Kidney (tissue), 14 donors: Measurements from ENCODE around the gene NXPE3. TPM values are rescaled to one million over a fixed set of nuclear protein-coding genes. Genes with fewer than 3 reads are reported as not detected.

ENCODE experiments used
- DNase-seq, 5 donors: peaks; one replicate each; pipeline ENCODE4 v3.0.0-alpha.2; 2013 to 2020
- FAIRE-seq: peaks from 2 replicates; lab custom pipeline; 2012; peaks lifted over from hg19 to GRCh38; lab: Jason Lieb, UNC
- H3K27ac ChIP-seq, 2 donors: one replicate each; pipeline ENCODE4 v1.7.0; 2013; ENCODE audit warnings: low read depth in 2 of 2, low read length in 2 of 2, inconsistent platforms in 1 of 2
- H3K27me3 ChIP-seq: one replicate; pipeline ENCODE4 v1.7.1; 2013; ENCODE audit warnings: low read length, inconsistent platforms; ENCODE audit not compliant: control insufficient read depth, insufficient read depth
- H3K36me3 ChIP-seq, 3 donors: one replicate each; pipeline versions ENCODE4 v1.7.0 to v1.7.1; 2013; ENCODE audit warnings: low read length in 3 of 3, control low read depth in 1 of 3, inconsistent platforms in 1 of 3; ENCODE audit not compliant: insufficient read depth in 3 of 3, control insufficient read depth in 2 of 3
- H3K4me1 ChIP-seq, 3 donors: one replicate each; pipeline versions ENCODE4 v1.7.0 to v1.7.1; 2013; ENCODE audit warnings: low read length in 3 of 3, inconsistent platforms in 1 of 3, low read depth in 1 of 3; ENCODE audit not compliant: control insufficient read depth in 2 of 3, insufficient read depth in 2 of 3
- H3K4me3 ChIP-seq, 3 donors: one replicate each; pipeline versions ENCODE4 v1.7.0 to v1.8.1; 2013; ENCODE audit warnings: low read length in 3 of 3, control low read depth in 1 of 3, inconsistent platforms in 1 of 3
- H3K9ac ChIP-seq, 3 donors: one replicate each; pipeline versions ENCODE4 v1.7.0 to v1.7.1; 2013; ENCODE audit warnings: low read length in 3 of 3, control low read depth in 1 of 3, inconsistent platforms in 1 of 3
- H3K9me3 ChIP-seq, 3 donors: one replicate each; pipeline versions ENCODE4 v1.7.0 to v1.7.1; 2013; ENCODE audit warnings: low read length in 3 of 3, control low read depth in 1 of 3, inconsistent platforms in 1 of 3; ENCODE audit not compliant: control insufficient read depth in 2 of 3, insufficient read depth in 1 of 3
- CTCF ChIP-seq: IDR thresholded peaks from 3 replicates; pipeline ENCODE4 v1.5.1; 2012; ENCODE audit warnings: mild to moderate bottlenecking, moderate library complexity, borderline replicate concordance; ENCODE audit not compliant: insufficient read depth; ENCODE audit errors: extremely low read depth
- intact Hi-C: fragments of 100-400 bp; cut with DNase I; formaldehyde crosslinking; loops from one replicate; pipeline ENCODE4 v1.11.1; 2022
- polyA plus RNA-seq: library from polyadenylated mRNA; stranded (reverse); fragments of 350-450 nt; fragmentation: Illumina TruSeq; extraction: RNeasy Lipid Tissue Mini Kit (QIAGEN cat#74804); gene quantifications from one replicate; pipeline ENCODE4 v1.2.3, GENCODE V29; 2014; ENCODE audit warnings: low read depth, low replicate concordance; ENCODE audit not compliant: insufficient read depth
- total RNA-seq: library from RNA; stranded (reverse); fragmentation: NEBNext Ultra II Directional; extraction: Animal tissue kit (Norgen Biotek cat#: 25700); gene quantifications from one replicate; pipeline ENCODE4 v1.2.1, GENCODE V29; 2021
- donor health status: control.
- donor health status: control.
- donor health status: control.
- donor health status: control.
- donor health status: control.
- donor health status: DM: yes; HTN: yes; CAD: no.
- donor health status: Normal renal cell carcinoma (clear cell type).

NXPE3 gene
- total and polyA plus RNA-seq, 2 donors from 2014 or later = 4.9 to 13.3 TPM

GRCh38 chr3:101816215-101817149 is 37.5 kb downstream of the NXPE3 start:
- peaks cover 0 to 3% (median 0%) of the 10 kb centered on the region in 3 donors for H3K4me1 ChIP-seq
- no peaks in the 10 kb centered on the region for H3K27me3 ChIP-seq
- H3K27ac ChIP-seq = no peak overlapping the region
- H3K4me3 ChIP-seq = no peak overlapping the region
- intact Hi-C loops = loop anchor here (5.0 kb wide), 1 partner anchor 406 kb away; no protein-coding TSS in a partner anchor
- no peaks in the 10 kb centered on the region for H3K9me3 ChIP-seq
- FAIRE-seq (no peak), DNase-seq (peak in 2 of 5 donors; percentile 45 to 79)
- no peaks in the 10 kb centered on the region for H3K36me3 ChIP-seq
- no peak for TF ChIP-seq CTCF
- no peak overlapping the region for H3K9ac ChIP-seq

- no peak for FAIRE-seq
- intact Hi-C loops = loop anchor here (5.0 kb wide), 1 partner anchor 404 kb away; no protein-coding TSS in a partner anchor
- H3K27ac ChIP-seq = no peak overlapping the region
- H3K9ac ChIP-seq = no peak overlapping the region
- H3K27me3 ChIP-seq = no peaks in the 10 kb centered on the region
- peaks cover 0 to 3% (median 0%) of the 10 kb centered on the region in 3 donors for H3K4me1 ChIP-seq
- DNase-seq = no peak
- TF ChIP-seq CTCF = no peak
- no peaks in the 10 kb centered on the region for H3K36me3 ChIP-seq
- no peaks in the 10 kb centered on the region for H3K9me3 ChIP-seq
- H3K4me3 ChIP-seq = no peak overlapping the region
These were observed 39.0 kb downstream of the NXPE3 start for GRCh38 chr3:101817992-101818391.

- no peak overlapping the region for H3K27ac ChIP-seq
- FAIRE-seq (no peak), DNase-seq (no peak)
- intact Hi-C loops = loop anchor here (5.0 kb wide), 1 partner anchor 403 kb away; no protein-coding TSS in a partner anchor
- H3K9ac ChIP-seq = no peak overlapping the region
- H3K9me3 ChIP-seq = no peaks in the 10 kb centered on the region
- H3K27me3 ChIP-seq = no peaks in the 10 kb centered on the region
- H3K4me3 ChIP-seq = no peak overlapping the region
- H3K36me3 ChIP-seq = no peaks in the 10 kb centered on the region
- no peak for TF ChIP-seq CTCF
- H3K4me1 ChIP-seq = peaks cover 0 to 2% (median 0%) of the 10 kb centered on the region in 3 donors
These were observed 40.7 kb downstream of the NXPE3 start for GRCh38 chr3:101819649-101820206.
